CD14-positive monocyte (primary cell): ENCODE measurements around the gene DNAJC18. TPM values are rescaled to one million over a fixed set of nuclear protein-coding genes. Genes with fewer than 3 reads are reported as not detected.

ENCODE experiments used
- DNase-seq, 3 donors: peaks; one replicate each; pipeline ENCODE4 v3.0.0-alpha.2; 2011 to 2022
- H2AFZ ChIP-seq: 2 replicates; pipeline ENCODE4 v1.6.0; 2012; ENCODE audit warnings: mild to moderate bottlenecking, low read depth, low read length, inconsistent platforms; ENCODE audit not compliant: insufficient read depth, poor library complexity, severe bottlenecking
- H3K27ac ChIP-seq, 2 donors: 1 replicate in 1 of 2; 2 replicates in 1 of 2; pipeline ENCODE4 v1.5.1; 2012 to 2013; ENCODE audit warnings: low read length in 2 of 2, control low read depth in 1 of 2, inconsistent platforms in 1 of 2, low read depth in 1 of 2, mild to moderate bottlenecking in 1 of 2
- H3K27me3 ChIP-seq, 2 donors: one replicate each; pipeline versions ENCODE4 v1.6.0 to v1.6.1; 2011 to 2013; ENCODE audit warnings: low read length in 2 of 2; ENCODE audit not compliant: control insufficient read depth in 2 of 2, insufficient read depth in 2 of 2
- H3K36me3 ChIP-seq, 2 donors: replicated peaks in 1 of 2; 1 replicate in 1 of 2; 2 replicates in 1 of 2; pipeline versions ENCODE4 v1.5.1 to v1.6.1; 2012 to 2013; ENCODE audit warnings: low read length in 2 of 2, control low read depth in 1 of 2, inconsistent platforms in 1 of 2, mild to moderate bottlenecking in 1 of 2; ENCODE audit not compliant: insufficient read depth in 2 of 2, control insufficient read depth in 1 of 2
- H3K4me1 ChIP-seq, 2 donors: 1 replicate in 1 of 2; 2 replicates in 1 of 2; pipeline versions ENCODE4 v1.5.1 to v1.6.1; 2012 to 2013; ENCODE audit warnings: low read length in 2 of 2, control low read depth in 1 of 2, inconsistent platforms in 1 of 2, mild to moderate bottlenecking in 1 of 2, moderate library complexity in 1 of 2; ENCODE audit not compliant: insufficient read depth in 2 of 2, control insufficient read depth in 1 of 2
- H3K4me2 ChIP-seq: replicated peaks from 2 replicates; pipeline ENCODE3; 2012; ENCODE audit warnings: low read length, moderate library complexity, mild to moderate bottlenecking; ENCODE audit not compliant: poor library complexity, severe bottlenecking; ENCODE audit errors: extremely low read depth
- H3K4me3 ChIP-seq, 3 experiments: fragments of 200-600 bp in 1 of 3; sonication (generic) in 1 of 3; replicated peaks in 1 of 3; 1 replicate in 2 of 3; 2 replicates in 1 of 3; pipeline ENCODE4 v1.5.1; 2011 to 2013; ENCODE audit warnings: low read length in 3 of 3, mild to moderate bottlenecking in 3 of 3, control low read depth in 2 of 3, low read depth in 2 of 3, inconsistent platforms in 1 of 3, moderate library complexity in 1 of 3
- H3K79me2 ChIP-seq: 2 replicates; pipeline ENCODE4 v1.6.0; 2012; ENCODE audit warnings: mild to moderate bottlenecking, control low read depth, inconsistent platforms, low read length, moderate library complexity; ENCODE audit not compliant: insufficient read depth
- H3K9ac ChIP-seq: 2 replicates; pipeline ENCODE4 v1.6.0; 2017; ENCODE audit warnings: low read length, mild to moderate bottlenecking; ENCODE audit not compliant: insufficient read depth, poor library complexity, severe bottlenecking
- H3K9me3 ChIP-seq, 2 donors: replicated peaks in 1 of 2; 1 replicate in 1 of 2; 2 replicates in 1 of 2; pipeline versions ENCODE4 v1.5.1 to v1.6.1; 2012 to 2013; ENCODE audit warnings: low read length in 2 of 2, control low read depth in 1 of 2; ENCODE audit not compliant: control insufficient read depth in 1 of 2, insufficient read depth in 1 of 2
- H4K20me1 ChIP-seq: 2 replicates; pipeline ENCODE4 v1.6.0; 2012; ENCODE audit warnings: mild to moderate bottlenecking, low read length, control low read depth, moderate library complexity; ENCODE audit not compliant: insufficient read depth
- H3K27ac Mint-ChIP-seq, 7 donors: one replicate each; pipeline ENCODE4 v1.8.0; 2020; ENCODE audit warnings: mild to moderate bottlenecking in 7 of 7, mixed read lengths in 7 of 7, moderate library complexity in 6 of 7, inconsistent platforms in 2 of 7
- H3K27me3 Mint-ChIP-seq, 3 donors: one replicate each; pipeline ENCODE4 v1.8.0; 2021 to 2022; ENCODE audit warnings: low read depth in 3 of 3, mild to moderate bottlenecking in 3 of 3, mixed read lengths in 3 of 3, moderate library complexity in 3 of 3, inconsistent platforms in 1 of 3
- H3K36me3 Mint-ChIP-seq, 2 donors: one replicate each; pipeline ENCODE4 v1.8.0; 2020; ENCODE audit warnings: mixed read lengths in 2 of 2, inconsistent platforms in 1 of 2, mild to moderate bottlenecking in 1 of 2
- H3K4me1 Mint-ChIP-seq: one replicate; pipeline ENCODE4 v1.8.0; 2020; ENCODE audit warnings: mild to moderate bottlenecking, mixed read lengths
- H3K4me3 Mint-ChIP-seq, 2 donors: one replicate each; pipeline ENCODE4 v1.8.0; 2020; ENCODE audit warnings: mild to moderate bottlenecking in 2 of 2, mixed read lengths in 2 of 2, moderate library complexity in 1 of 2
- H3K9me3 Mint-ChIP-seq, 7 donors: one replicate each; pipeline ENCODE4 v1.8.0; 2020 to 2022; ENCODE audit warnings: mixed read lengths in 7 of 7, mild to moderate bottlenecking in 6 of 7, moderate library complexity in 6 of 7, inconsistent platforms in 2 of 7
- WGBS: methylation state at CpG from one replicate; pipeline ENCODE4 v1.1.5; 2013; ENCODE audit warnings: missing lambda C conversion rate; ENCODE audit not compliant: insufficient coverage; 5-methylcytosine and 5-hydroxymethylcytosine counted together
- intact Hi-C, 2 donors: fragments of 100-400 bp; cut with micrococcal nuclease; formaldehyde crosslinking; loops; one replicate each; pipeline versions ENCODE4 v1.15.0 to v1.15.1; 2023
- polyA plus RNA-seq, 3 donors: library from polyadenylated mRNA; depleted of rRNA in 1 of 3; unstranded in 2 of 3; stranded (reverse) in 1 of 3; fragments of 300-500 nt in 2 of 3; fragments of >200 nt in 1 of 3; fragmentation: Illumina TruSeq in 2 of 3; gene quantifications; 1 replicate in 2 of 3; 2 replicates in 1 of 3; pipeline ENCODE4 v1.2.3, GENCODE V29; 2012 to 2021
- TF ChIP-seq, protein P1 (sequence below): fragments of 200-600 bp; IDR thresholded peaks from one replicate; pipeline ENCODE4 v1.8.0; 2022; ENCODE audit warnings: antibody characterized with exemption, mild to moderate bottlenecking

The DNAJC18 gene
- polyA plus RNA-seq, 3 donors: 0.87 to 2.6 (median 2.2) TPM

DNA sequence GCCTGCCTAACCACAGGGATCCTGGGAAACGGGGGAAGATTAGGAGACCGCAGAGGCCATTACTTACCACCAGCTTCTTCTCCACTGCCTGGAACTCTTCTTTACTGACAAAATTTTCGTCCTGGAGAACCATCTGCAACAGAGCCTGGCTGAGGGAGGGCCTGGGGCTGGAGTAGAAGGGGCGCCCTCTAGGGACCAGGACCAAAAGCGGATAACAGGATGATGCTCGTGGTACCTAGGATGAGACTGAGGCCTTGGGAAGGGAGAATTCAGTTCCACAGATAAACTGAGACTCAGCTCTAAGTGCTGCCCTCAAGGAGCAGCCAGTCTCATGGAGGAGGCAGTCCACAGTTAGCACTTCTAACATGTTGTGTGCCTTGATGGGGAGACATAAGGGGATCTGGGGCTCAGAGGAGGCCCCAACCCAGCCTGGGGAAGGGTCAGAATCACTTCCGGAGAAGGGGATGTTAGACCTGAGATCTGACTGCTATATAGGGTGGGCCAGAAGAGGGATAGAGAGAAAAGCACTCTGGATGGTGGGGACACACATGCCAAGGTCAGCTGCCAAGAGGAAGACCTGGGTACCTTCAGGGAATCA lies 36.7 kb downstream of the DNAJC18 start:
- H4K20me1 ChIP-seq: no peaks in the 10 kb centered on the region
- peak overlapping the region in 6 of 7 donors; percentile 74 to 100 (median 99) for H3K27ac Mint-ChIP-seq
- peaks cover 12 to 15% of the 10 kb centered on the region in 2 donors for H3K4me1 ChIP-seq
- DNase-seq: peak in 2 of 3 donors; percentile 28 to 36
- peak overlapping the region in 1 of 3 experiments; percentile 84 for H3K4me3 ChIP-seq
- no peaks in the 10 kb centered on the region for H3K36me3 Mint-ChIP-seq
- peak overlapping the region; percentile 84 for H3K4me2 ChIP-seq
- H3K9me3 ChIP-seq: no peaks in the 10 kb centered on the region
- peak overlapping the region; percentile 51 to 99 for H3K4me3 Mint-ChIP-seq
- H3K4me1 Mint-ChIP-seq: peaks cover 24% of the 10 kb centered on the region
- no peak overlapping the region for H3K27ac ChIP-seq
- intact Hi-C loops: no loop called here
- no peaks in the 10 kb centered on the region for H3K79me2 ChIP-seq
- H3K9ac ChIP-seq: no peak overlapping the region
- H3K9me3 Mint-ChIP-seq: peaks cover 0 to 2% (median 0%) of the 10 kb centered on the region in 7 donors
- no peaks in the 10 kb centered on the region for H3K36me3 ChIP-seq
- WGBS: 65% methylated on average over 3 of the region's 7 CpGs
- TF ChIP-seq, protein P1, sequence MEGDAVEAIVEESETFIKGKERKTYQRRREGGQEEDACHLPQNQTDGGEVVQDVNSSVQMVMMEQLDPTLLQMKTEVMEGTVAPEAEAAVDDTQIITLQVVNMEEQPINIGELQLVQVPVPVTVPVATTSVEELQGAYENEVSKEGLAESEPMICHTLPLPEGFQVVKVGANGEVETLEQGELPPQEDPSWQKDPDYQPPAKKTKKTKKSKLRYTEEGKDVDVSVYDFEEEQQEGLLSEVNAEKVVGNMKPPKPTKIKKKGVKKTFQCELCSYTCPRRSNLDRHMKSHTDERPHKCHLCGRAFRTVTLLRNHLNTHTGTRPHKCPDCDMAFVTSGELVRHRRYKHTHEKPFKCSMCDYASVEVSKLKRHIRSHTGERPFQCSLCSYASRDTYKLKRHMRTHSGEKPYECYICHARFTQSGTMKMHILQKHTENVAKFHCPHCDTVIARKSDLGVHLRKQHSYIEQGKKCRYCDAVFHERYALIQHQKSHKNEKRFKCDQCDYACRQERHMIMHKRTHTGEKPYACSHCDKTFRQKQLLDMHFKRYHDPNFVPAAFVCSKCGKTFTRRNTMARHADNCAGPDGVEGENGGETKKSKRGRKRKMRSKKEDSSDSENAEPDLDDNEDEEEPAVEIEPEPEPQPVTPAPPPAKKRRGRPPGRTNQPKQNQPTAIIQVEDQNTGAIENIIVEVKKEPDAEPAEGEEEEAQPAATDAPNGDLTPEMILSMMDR: peak; percentile 47
- H3K27me3 ChIP-seq: no peaks in the 10 kb centered on the region
- no peak overlapping the region for H2AFZ ChIP-seq
- H3K27me3 Mint-ChIP-seq: peaks cover 0 to 2% (median 0%) of the 10 kb centered on the region in 3 donors

DNA sequence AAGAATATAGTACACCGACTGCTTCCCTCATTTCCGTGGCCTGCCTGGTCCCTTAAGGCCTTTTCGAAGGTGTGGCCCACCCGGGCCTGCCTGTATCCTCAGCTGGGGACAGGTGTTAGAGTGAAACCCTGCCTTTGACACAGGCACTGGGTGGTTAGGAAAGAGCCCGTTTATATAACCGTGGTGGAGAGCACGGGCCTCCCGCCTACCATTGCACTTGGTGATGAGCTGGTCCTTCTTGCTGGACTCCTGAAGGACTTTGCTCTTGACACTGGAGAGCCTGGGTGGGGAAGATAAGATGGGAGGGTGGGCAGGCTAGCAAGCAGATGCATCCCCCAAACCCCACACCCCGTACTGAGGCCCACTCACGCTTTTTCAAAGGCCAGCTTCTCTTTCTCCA lies 37.8 kb downstream of the DNAJC18 start:
- peaks cover 0 to 2% (median 2%) of the 10 kb centered on the region in 3 donors for H3K27me3 Mint-ChIP-seq
- Histone ChIP-seq H3K4me3 (no peak overlapping the region), H3K27me3 (no peaks in the 10 kb centered on the region), H3K27ac (no peak overlapping the region), H3K36me3 (no peaks in the 10 kb centered on the region), H3K9me3 (no peaks in the 10 kb centered on the region), H2AFZ (no peak overlapping the region), H3K4me2 (no peak overlapping the region), H4K20me1 (no peaks in the 10 kb centered on the region), H3K4me1 (peaks cover 12 to 15% of the 10 kb centered on the region in 2 donors), H3K79me2 (no peaks in the 10 kb centered on the region), H3K9ac (no peak overlapping the region)
- peaks cover 28% of the 10 kb centered on the region for H3K4me1 Mint-ChIP-seq
- H3K36me3 Mint-ChIP-seq: no peaks in the 10 kb centered on the region
- DNase-seq: no peak
- TF ChIP-seq, protein P1: no peak
- H3K9me3 Mint-ChIP-seq: peaks cover 0 to 2% (median 0%) of the 10 kb centered on the region in 7 donors
- no peak overlapping the region for H3K4me3 Mint-ChIP-seq
- 100% methylated on average over 3 of the region's 10 CpGs for WGBS
- H3K27ac Mint-ChIP-seq: peak overlapping the region in 1 of 7 donors; percentile 78
- intact Hi-C loops: no loop called here
